Karpas-422 (cell line): ENCODE data around the gene VPS72. TPM values are rescaled to one million over a fixed set of nuclear protein-coding genes. Genes with fewer than 3 reads are reported as not detected.

Source experiments
- DNase-seq: peaks from one replicate; pipeline ENCODE4 v3.0.0-alpha.2; 2015
- H2AFZ ChIP-seq: fragments of 200-600 bp; sonication (generic); 2 replicates; pipeline ENCODE4 v1.6.1; 2014; ENCODE audit warnings: antibody characterized with exemption, low read length, mixed read lengths
- H3K27ac ChIP-seq: fragments of 200-600 bp; sonication (generic); 2 replicates; pipeline ENCODE4 v1.5.1; 2014; ENCODE audit warnings: mild to moderate bottlenecking, low read length, moderate library complexity
- H3K27me3 ChIP-seq: fragments of 200-600 bp; sonication (generic); 2 replicates; pipeline ENCODE4 v1.6.1; 2014; ENCODE audit warnings: low read length, mixed read lengths
- H3K36me3 ChIP-seq: fragments of 200-600 bp; sonication (generic); 2 replicates; pipeline ENCODE4 v1.6.1; 2014; ENCODE audit warnings: low read length, mixed read lengths; ENCODE audit not compliant: insufficient read depth
- H3K4me1 ChIP-seq: fragments of 200-600 bp; sonication (generic); 2 replicates; pipeline ENCODE4 v1.6.1; 2014; ENCODE audit warnings: mild to moderate bottlenecking, low read length, mixed read lengths
- H3K4me2 ChIP-seq: fragments of 200-600 bp; sonication (generic); 2 replicates; pipeline ENCODE4 v1.6.1; 2014; ENCODE audit warnings: low read length, low read depth, mild to moderate bottlenecking; ENCODE audit not compliant: poor library complexity, severe bottlenecking
- H3K4me3 ChIP-seq: fragments of 200-600 bp; sonication (generic); 2 replicates; pipeline ENCODE4 v1.5.1; 2014; ENCODE audit warnings: mild to moderate bottlenecking, antibody characterized with exemption, low read length, mixed read lengths
- H3K79me2 ChIP-seq: fragments of 200-600 bp; sonication (generic); 2 replicates; pipeline ENCODE4 v1.6.1; 2014; ENCODE audit warnings: mild to moderate bottlenecking, low read length, mixed read lengths
- H3K9ac ChIP-seq: fragments of 200-600 bp; sonication (generic); 2 replicates; pipeline ENCODE4 v1.6.0; 2014; ENCODE audit warnings: low read length
- H3K9me2 ChIP-seq: fragments of 200-600 bp; sonication (generic), shearing (Covaris generic); replicated peaks from 2 replicates; pipeline ENCODE4 v1.6.0; 2014; ENCODE audit warnings: mild to moderate bottlenecking, low read length, moderate library complexity; ENCODE audit not compliant: insufficient read depth
- H3K9me3 ChIP-seq: fragments of 300-700, 200-600 bp; sonication (generic); 2 replicates; pipeline ENCODE4 v1.6.1; 2014; ENCODE audit warnings: low read length, mixed read lengths
- H4K20me1 ChIP-seq: fragments of 200-600 bp; sonication (generic); 2 replicates; pipeline ENCODE4 v1.6.1; 2014; ENCODE audit warnings: mild to moderate bottlenecking, antibody characterized with exemption, low read length, low read depth; ENCODE audit not compliant: insufficient read depth
- total RNA-seq: library from RNA; depleted of rRNA; stranded (reverse); fragments of >200 nt; shearing (Covaris generic); gene quantifications from 2 replicates; pipeline ENCODE4 v1.2.3, GENCODE V29; 2014; ENCODE audit warnings: low replicate concordance

Gene VPS72
- total RNA-seq, 1 experiment from 2014 or later = 54.4 TPM

DNA sequence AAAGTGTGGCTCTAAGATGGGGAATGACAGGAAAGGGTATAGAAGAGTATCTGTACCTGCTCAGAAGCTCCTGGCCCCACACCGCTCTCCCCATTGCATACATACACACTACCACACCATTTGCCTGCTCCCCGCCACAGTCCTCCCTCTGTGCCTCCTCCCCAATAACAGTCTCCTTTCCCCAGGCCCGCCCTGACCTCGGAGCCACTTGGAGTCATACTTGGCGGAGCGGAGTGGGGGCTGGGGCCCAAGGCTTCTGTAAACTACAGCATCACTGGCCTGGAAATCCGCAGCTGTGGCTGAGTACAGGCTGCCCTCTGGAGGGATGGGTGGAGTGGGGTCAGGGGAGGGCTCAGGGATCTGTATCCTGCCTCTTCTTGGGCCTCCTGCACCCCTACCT lies 52.2 kb downstream of the VPS72 start:
- H2AFZ ChIP-seq = no peak overlapping the region
- no peaks in the 10 kb centered on the region for H3K27me3 ChIP-seq
- H3K9me2 ChIP-seq = no peaks in the 10 kb centered on the region
- no peak overlapping the region for H3K9ac ChIP-seq
- H3K4me3 ChIP-seq = no peak overlapping the region
- H3K9me3 ChIP-seq = no peaks in the 10 kb centered on the region
- no peaks in the 10 kb centered on the region for H3K79me2 ChIP-seq
- H3K36me3 ChIP-seq = no peaks in the 10 kb centered on the region
- H3K4me2 ChIP-seq = no peak overlapping the region
- no peaks in the 10 kb centered on the region for H3K4me1 ChIP-seq
- H3K27ac ChIP-seq = no peak overlapping the region
- DNase-seq = no peak
- no peaks in the 10 kb centered on the region for H4K20me1 ChIP-seq

- Histone ChIP-seq H3K27ac (no peak overlapping the region), H3K9ac (no peak overlapping the region), H3K4me3 (no peak overlapping the region), H3K9me2 (no peaks in the 10 kb centered on the region), H4K20me1 (no peaks in the 10 kb centered on the region), H2AFZ (no peak overlapping the region), H3K79me2 (no peaks in the 10 kb centered on the region), H3K36me3 (no peaks in the 10 kb centered on the region), H3K27me3 (no peaks in the 10 kb centered on the region), H3K9me3 (no peaks in the 10 kb centered on the region), H3K4me2 (no peak overlapping the region), H3K4me1 (no peaks in the 10 kb centered on the region)
- no peak for DNase-seq
Observed at GRCh38 chr1:151135433-151136385, 54.3 kb downstream of the VPS72 start.

DNA sequence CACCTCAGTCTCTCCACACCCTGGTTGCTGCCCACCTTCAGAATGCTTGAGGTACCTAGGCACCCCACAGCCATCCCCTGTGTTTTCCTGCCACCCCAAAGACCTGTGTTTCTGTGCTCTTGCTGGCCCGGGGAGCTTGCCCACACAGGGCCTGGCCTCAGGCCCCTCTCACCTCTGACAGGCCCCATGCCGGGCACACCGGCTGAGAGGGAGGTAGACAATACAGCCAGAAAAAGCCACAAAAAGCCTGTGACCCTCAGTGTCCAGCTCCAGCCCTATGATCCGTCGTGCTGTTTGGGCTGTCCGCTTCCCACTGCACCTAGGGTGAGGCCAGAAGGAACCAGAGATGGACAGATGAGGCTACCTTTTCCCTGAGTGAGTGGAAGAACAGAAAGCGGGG lies 55.0 kb downstream of the VPS72 start:
- Histone ChIP-seq H3K9ac (no peak overlapping the region), H3K27ac (no peak overlapping the region), H3K4me3 (no peak overlapping the region), H4K20me1 (no peaks in the 10 kb centered on the region), H3K9me3 (no peaks in the 10 kb centered on the region), H3K36me3 (no peaks in the 10 kb centered on the region), H3K79me2 (no peaks in the 10 kb centered on the region), H2AFZ (no peak overlapping the region), H3K27me3 (no peaks in the 10 kb centered on the region), H3K4me2 (no peak overlapping the region), H3K4me1 (no peaks in the 10 kb centered on the region), H3K9me2 (no peaks in the 10 kb centered on the region)
- no peak for DNase-seq

DNA sequence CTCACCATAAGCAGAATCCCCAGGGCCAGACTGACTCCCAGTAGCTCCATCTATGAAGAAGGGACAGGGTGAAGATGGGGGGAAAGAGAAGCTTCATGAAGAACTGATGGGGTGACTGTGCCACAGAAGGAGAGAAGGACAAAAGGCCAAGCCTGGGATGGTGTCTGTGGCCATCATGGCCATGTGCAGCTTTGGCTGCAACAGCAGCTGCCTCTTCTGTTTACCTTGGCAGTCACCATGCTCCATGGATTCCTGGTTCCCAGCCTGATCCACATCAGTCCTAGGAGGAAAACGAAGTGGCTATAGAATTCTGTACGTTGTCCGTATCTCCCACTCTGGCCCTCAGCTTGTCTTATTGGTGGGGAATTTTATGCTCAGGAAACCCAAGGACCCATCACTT lies 55.6 kb downstream of the VPS72 start:
- Histone ChIP-seq H3K27me3 (no peaks in the 10 kb centered on the region), H3K4me2 (no peak overlapping the region), H3K4me1 (no peaks in the 10 kb centered on the region), H3K9ac (no peak overlapping the region), H3K79me2 (no peaks in the 10 kb centered on the region), H3K9me2 (no peaks in the 10 kb centered on the region), H3K27ac (no peak overlapping the region), H2AFZ (no peak overlapping the region), H4K20me1 (no peaks in the 10 kb centered on the region), H3K9me3 (no peaks in the 10 kb centered on the region), H3K36me3 (no peaks in the 10 kb centered on the region), H3K4me3 (no peak overlapping the region)
- no peak for DNase-seq

- no peaks in the 10 kb centered on the region for H3K79me2 ChIP-seq
- H4K20me1 ChIP-seq = no peaks in the 10 kb centered on the region
- no peak overlapping the region for H3K27ac ChIP-seq
- no peaks in the 10 kb centered on the region for H3K9me3 ChIP-seq
- no peak overlapping the region for H2AFZ ChIP-seq
- no peak for DNase-seq
- H3K9ac ChIP-seq = no peak overlapping the region
- no peaks in the 10 kb centered on the region for H3K4me1 ChIP-seq
- no peaks in the 10 kb centered on the region for H3K27me3 ChIP-seq
- H3K9me2 ChIP-seq = no peaks in the 10 kb centered on the region
- H3K36me3 ChIP-seq = no peaks in the 10 kb centered on the region
- H3K4me3 ChIP-seq = no peak overlapping the region
- H3K4me2 ChIP-seq = no peak overlapping the region
Observed at GRCh38 chr1:151133018-151133806, 56.8 kb downstream of the VPS72 start.

DNA sequence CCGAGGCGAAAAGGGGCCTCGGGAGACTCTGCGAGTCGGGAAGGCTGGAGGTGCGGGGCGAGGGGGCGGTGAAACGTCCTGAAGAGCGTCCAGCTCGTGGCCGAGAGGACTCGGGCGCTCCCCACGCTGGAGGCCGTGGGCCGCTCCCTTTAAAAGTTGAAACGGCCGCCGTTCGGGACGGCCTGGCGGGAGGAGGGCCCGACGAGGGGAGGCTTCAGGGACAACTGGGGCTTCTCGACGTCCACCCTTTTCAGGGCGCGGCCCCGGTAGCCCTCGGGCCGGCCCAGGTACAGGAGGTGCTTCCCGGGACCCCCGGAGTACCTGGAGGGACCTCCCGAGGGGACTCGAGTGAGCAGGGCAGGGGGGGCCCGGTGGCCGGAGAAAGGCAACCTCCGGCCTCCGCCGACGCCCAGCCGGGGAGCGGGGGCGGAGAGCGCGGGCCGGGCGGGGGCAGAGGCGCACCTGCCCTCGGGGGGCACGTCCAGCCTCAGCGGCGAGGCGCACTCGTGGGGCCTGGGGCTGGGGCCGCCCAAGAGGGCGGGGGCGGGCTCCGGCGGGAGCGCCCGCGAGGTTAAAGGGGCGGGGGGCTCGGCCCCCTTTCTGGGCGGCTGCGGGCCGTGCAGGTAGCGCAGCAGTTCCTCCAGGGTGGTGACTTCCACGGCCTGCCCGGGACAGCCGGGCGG lies 57.5 kb downstream of the VPS72 start:
- Histone ChIP-seq H3K9me3 (no peaks in the 10 kb centered on the region), H3K9me2 (no peaks in the 10 kb centered on the region), H2AFZ (no peak overlapping the region), H3K27me3 (no peaks in the 10 kb centered on the region), H3K79me2 (no peaks in the 10 kb centered on the region), H3K36me3 (no peaks in the 10 kb centered on the region), H3K27ac (no peak overlapping the region), H3K4me1 (no peaks in the 10 kb centered on the region), H4K20me1 (no peaks in the 10 kb centered on the region), H3K4me2 (no peak overlapping the region), H3K9ac (no peak overlapping the region), H3K4me3 (no peak overlapping the region)
- DNase-seq = no peak

GRCh38 chr1:151131701-151132334 lies 58.2 kb downstream of the VPS72 start:
- Histone ChIP-seq H3K9me2 (no peaks in the 10 kb centered on the region), H3K27ac (no peak overlapping the region), H3K4me3 (no peak overlapping the region), H3K36me3 (no peaks in the 10 kb centered on the region), H2AFZ (no peak overlapping the region), H3K79me2 (no peaks in the 10 kb centered on the region), H4K20me1 (no peaks in the 10 kb centered on the region), H3K4me1 (no peaks in the 10 kb centered on the region), H3K9me3 (no peaks in the 10 kb centered on the region), H3K9ac (no peak overlapping the region), H3K4me2 (no peak overlapping the region), H3K27me3 (no peaks in the 10 kb centered on the region)
- no peak for DNase-seq
